Measurements from ENCODE around the gene FGF1.

The FGF1 gene

DNA sequence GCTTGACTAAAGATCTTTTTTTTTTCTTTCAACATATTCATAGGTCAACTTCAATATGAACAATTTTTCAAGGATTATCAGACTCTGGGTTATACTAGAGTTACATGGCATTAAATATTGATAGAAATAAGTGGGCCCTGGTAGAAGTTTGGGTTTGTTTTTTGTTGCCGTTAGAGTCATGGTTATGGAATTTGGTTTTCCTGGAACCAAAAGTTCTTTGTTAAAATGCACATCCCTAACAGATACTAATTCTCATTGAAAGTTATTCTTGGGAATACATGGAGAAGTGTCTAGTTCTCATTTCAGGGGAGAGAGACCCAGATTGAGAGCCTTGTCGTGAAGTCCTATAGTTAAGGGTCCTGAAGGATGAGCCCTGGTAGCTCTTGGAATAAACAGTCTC, 124.9 kb downstream of the FGF1 start:
- no peaks in the 10 kb centered on the region for H3K9me3 ChIP-seq (ENCODE audit: severe bottlenecking)
- H3K27me3 ChIP-seq (ENCODE audit: insufficient read depth, low read depth, severe bottlenecking): no peaks in the 10 kb centered on the region
- no peak for DNase-seq
- H3K4me3 ChIP-seq (ENCODE audit: low read depth, low read length): no peak overlapping the region
- TF ChIP-seq, protein P1, sequence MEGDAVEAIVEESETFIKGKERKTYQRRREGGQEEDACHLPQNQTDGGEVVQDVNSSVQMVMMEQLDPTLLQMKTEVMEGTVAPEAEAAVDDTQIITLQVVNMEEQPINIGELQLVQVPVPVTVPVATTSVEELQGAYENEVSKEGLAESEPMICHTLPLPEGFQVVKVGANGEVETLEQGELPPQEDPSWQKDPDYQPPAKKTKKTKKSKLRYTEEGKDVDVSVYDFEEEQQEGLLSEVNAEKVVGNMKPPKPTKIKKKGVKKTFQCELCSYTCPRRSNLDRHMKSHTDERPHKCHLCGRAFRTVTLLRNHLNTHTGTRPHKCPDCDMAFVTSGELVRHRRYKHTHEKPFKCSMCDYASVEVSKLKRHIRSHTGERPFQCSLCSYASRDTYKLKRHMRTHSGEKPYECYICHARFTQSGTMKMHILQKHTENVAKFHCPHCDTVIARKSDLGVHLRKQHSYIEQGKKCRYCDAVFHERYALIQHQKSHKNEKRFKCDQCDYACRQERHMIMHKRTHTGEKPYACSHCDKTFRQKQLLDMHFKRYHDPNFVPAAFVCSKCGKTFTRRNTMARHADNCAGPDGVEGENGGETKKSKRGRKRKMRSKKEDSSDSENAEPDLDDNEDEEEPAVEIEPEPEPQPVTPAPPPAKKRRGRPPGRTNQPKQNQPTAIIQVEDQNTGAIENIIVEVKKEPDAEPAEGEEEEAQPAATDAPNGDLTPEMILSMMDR (IDR thresholded peaks at IDR 0.05; ENCODE audit: low read depth, low read length): no peak
- no peak overlapping the region for H3K27ac ChIP-seq
- no peaks in the 10 kb centered on the region for H3K36me3 ChIP-seq

DNA sequence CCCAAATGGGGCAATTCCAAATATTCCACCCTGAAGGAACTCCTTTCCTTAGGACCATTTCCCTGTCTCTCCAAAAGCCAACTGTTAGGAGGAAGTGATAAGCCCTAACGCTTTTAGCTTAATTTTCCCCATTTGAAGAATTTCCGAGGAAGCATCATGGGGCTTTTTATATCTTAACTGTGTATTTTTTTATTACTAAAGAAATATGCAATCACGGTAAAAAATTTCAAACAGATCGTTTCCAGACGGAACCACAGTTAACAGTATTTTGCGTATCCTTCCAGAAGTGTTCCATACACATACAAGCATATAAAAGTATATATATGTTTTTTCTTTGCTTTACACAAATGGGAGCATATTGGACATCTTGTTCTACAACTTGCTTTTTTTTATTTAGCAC, 133.8 kb downstream of the FGF1 start:
- TF ChIP-seq, protein P1 (IDR thresholded peaks at IDR 0.05; ENCODE audit: low read depth, low read length): no peak
- H3K4me3 ChIP-seq (ENCODE audit: low read depth, low read length): peak overlapping the region; percentile 38; the same call in 1 of the 2 replicates
- no peaks in the 10 kb centered on the region for H3K27me3 ChIP-seq (ENCODE audit: insufficient read depth, low read depth, severe bottlenecking)
- H3K27ac ChIP-seq: no peak overlapping the region
- H3K36me3 ChIP-seq: no peaks in the 10 kb centered on the region
- no peaks in the 10 kb centered on the region for H3K9me3 ChIP-seq (ENCODE audit: severe bottlenecking)
- DNase-seq: no peak

DNA sequence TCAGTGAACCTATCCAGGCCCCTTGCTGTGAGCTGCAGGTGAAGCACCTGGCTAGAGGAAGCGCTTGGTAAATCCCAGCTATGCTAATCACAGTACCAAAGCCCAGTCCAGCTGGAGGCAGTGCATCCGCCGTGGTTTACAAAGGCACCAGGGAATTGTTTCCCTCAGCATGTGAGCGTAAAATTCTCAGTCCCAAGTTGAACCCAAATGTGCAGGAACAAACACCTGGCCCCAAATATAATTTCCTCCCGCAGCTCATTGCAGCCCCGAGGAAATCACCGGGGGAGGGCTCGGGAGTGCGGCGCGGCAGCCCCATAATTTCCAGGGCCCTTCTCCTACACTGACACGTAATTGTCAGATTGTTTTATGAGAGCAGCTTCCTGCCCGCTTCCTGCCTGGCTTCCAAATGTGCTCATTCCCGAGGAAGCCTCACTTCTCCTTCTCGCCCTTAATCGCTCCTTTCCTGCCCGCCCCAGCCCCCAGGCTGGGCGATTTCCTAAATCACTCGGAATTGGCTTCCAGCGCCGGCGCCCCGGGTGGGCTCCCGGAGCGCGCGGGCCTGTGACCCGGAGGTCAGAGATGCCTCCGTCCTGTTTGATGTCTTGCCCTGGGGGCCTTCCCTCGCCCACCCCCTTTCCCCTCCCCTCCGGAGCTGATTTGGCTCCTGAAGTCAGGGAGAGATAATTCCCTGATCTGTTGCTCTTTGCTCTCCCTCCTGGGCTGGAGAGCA, 134.4 kb downstream of the FGF1 start:
- no peaks in the 10 kb centered on the region for H3K27me3 ChIP-seq (ENCODE audit: insufficient read depth, low read depth, severe bottlenecking)
- peak overlapping the region; percentile 38 for H3K4me3 ChIP-seq (ENCODE audit: low read depth, low read length)
- no peak overlapping the region for H3K27ac ChIP-seq
- no peaks in the 10 kb centered on the region for H3K36me3 ChIP-seq
- TF ChIP-seq, protein P1 (IDR thresholded peaks at IDR 0.05; ENCODE audit: low read depth, low read length): no peak
- DNase-seq: peak; percentile 34
- H3K9me3 ChIP-seq (ENCODE audit: severe bottlenecking): no peaks in the 10 kb centered on the region

DNA sequence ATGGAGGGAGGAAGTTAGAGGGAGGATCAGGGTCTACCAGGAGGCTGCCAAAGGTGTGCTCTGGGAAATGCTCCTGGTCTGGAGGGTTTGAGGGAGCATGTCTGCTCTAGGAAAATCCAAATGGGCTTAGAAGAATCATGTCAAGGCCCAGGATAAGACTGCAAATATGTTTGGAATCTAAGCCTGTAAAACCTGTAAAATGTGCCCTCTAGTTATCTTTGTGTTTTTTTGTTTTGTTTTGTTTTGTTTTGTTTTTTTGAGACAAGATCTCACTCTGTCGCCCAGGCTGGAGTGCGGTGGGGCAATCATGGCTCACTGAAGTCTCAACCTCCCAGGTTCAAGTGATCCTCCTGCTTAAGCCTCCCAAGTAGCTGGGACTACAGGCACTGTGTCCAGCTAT, 135.4 kb downstream of the FGF1 start:
- DNase-seq: no peak
- Histone ChIP-seq H3K9me3 (ENCODE audit: severe bottlenecking) (no peaks in the 10 kb centered on the region), H3K4me3 (ENCODE audit: low read depth, low read length) (no peak overlapping the region), H3K27me3 (ENCODE audit: insufficient read depth, low read depth, severe bottlenecking) (no peaks in the 10 kb centered on the region), H3K27ac (no peak overlapping the region), H3K36me3 (no peaks in the 10 kb centered on the region)
- TF ChIP-seq, protein P1 (IDR thresholded peaks at IDR 0.05; ENCODE audit: low read depth, low read length): no peak

DNA sequence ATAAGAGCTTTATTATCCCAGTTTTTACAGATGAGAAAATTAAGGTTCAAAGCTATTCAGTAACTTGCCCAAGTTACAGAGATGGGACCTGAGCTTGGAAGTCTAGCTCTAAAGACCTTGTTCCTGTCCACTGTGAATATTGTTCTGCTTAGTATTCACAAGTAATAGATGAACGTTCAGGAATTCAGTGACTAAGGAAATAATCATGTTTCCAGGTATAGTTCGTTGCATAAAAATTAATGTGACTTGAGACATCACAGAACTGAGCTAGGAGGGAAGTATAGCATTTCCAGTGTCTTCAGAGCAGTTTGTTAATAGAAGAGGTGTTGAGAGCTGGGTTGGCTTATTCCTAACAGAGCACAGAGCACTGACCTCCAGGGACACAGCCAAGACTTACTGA, 136.1 kb downstream of the FGF1 start:
- Histone ChIP-seq H3K27ac (no peak overlapping the region), H3K27me3 (ENCODE audit: insufficient read depth, low read depth, severe bottlenecking) (no peaks in the 10 kb centered on the region), H3K4me3 (ENCODE audit: low read depth, low read length) (no peak overlapping the region), H3K9me3 (ENCODE audit: severe bottlenecking) (no peaks in the 10 kb centered on the region), H3K36me3 (no peaks in the 10 kb centered on the region)
- TF ChIP-seq, protein P1 (IDR thresholded peaks at IDR 0.05; ENCODE audit: low read depth, low read length): no peak
- no peak for DNase-seq
